OCI-LY7 (cell line): ENCODE measurements around the gene AHCTF1. TPM values are rescaled to one million over a fixed set of nuclear protein-coding genes. Genes with fewer than 3 reads are reported as not detected.
"Not testable (repeated sequence)": the region's sequence is repeated elsewhere in the genome, so short reads cannot be mapped to it uniquely, and the experiment has no call there.

Experiments used
- BruUV-seq: library from RNA; stranded (reverse); fragments of 400-500 nt; replicated peaks from 2 replicates; lab custom pipeline; 2021; lab: Mats Ljungman, UMichigan
- CTCF ChIA-PET: fragments of 300-600 bp; sonication (Branson Sonifier 250); formaldehyde crosslinking; loops from one replicate; lab custom pipeline; 2022; ENCODE audit warnings: antibody characterized with exemption; ENCODE audit not compliant: unreplicated experiment; lab: Charles Lee
- POLR2A ChIA-PET: fragments of 300-600 bp; sonication (Branson Sonifier 250); formaldehyde crosslinking; loops from one replicate; lab custom pipeline; 2022; ENCODE audit warnings: antibody characterized with exemption; lab: Charles Lee
- DNase-seq: peaks from one replicate; pipeline ENCODE4 v3.0.0-alpha.2; 2015; ENCODE audit warnings: low spot score
- H2AFZ ChIP-seq: fragments of 200-600 bp; sonication (generic), shearing (Covaris generic); 2 replicates; pipeline ENCODE4 v1.6.1; 2014; ENCODE audit warnings: mild to moderate bottlenecking, antibody characterized with exemption, low read length, moderate library complexity
- H3K27ac ChIP-seq: fragments of 200-600 bp; sonication (generic); 2 replicates; pipeline ENCODE4 v1.5.1; 2014; ENCODE audit warnings: mixed run types, low read depth, mild to moderate bottlenecking, moderate library complexity, low read length, inconsistent platforms; ENCODE audit not compliant: poor library complexity, severe bottlenecking
- H3K36me3 ChIP-seq: fragments of 200-600 bp; sonication (generic); 2 replicates; pipeline ENCODE4 v1.6.1; 2014; ENCODE audit warnings: mild to moderate bottlenecking, antibody characterized with exemption, low read length, moderate library complexity, mixed read lengths; ENCODE audit not compliant: insufficient read depth
- H3K4me1 ChIP-seq: fragments of 200-600 bp; sonication (generic); 2 replicates; pipeline ENCODE4 v1.5.1; 2014; ENCODE audit warnings: mild to moderate bottlenecking, low read length; ENCODE audit not compliant: insufficient read depth, poor library complexity, severe bottlenecking
- H3K4me2 ChIP-seq: fragments of 200-600 bp; sonication (generic); 2 replicates; pipeline ENCODE4 v1.6.1; 2014; ENCODE audit warnings: mild to moderate bottlenecking, low read length
- H3K4me3 ChIP-seq: fragments of 200-600 bp; sonication (generic); 2 replicates; pipeline ENCODE4 v1.5.1; 2014; ENCODE audit warnings: mild to moderate bottlenecking, low read depth, low read length; ENCODE audit not compliant: poor library complexity, severe bottlenecking
- H3K79me2 ChIP-seq: fragments of 200-600 bp; sonication (generic); 2 replicates; pipeline ENCODE4 v1.6.1; 2016; ENCODE audit warnings: low read depth, mild to moderate bottlenecking, low read length, moderate library complexity, mixed read lengths; ENCODE audit not compliant: insufficient read depth
- H3K9me2 ChIP-seq: fragments of 200-600 bp; sonication (generic); 2 replicates; pipeline ENCODE4 v1.6.1; 2016; ENCODE audit warnings: mild to moderate bottlenecking, low read length, mixed read lengths; ENCODE audit not compliant: insufficient read depth
- H3K9me3 ChIP-seq: fragments of 200-600 bp; sonication (generic); 2 replicates; pipeline ENCODE4 v1.6.1; 2014; ENCODE audit warnings: mild to moderate bottlenecking, mixed run types, low read length, mixed read lengths
- H4K20me1 ChIP-seq: fragments of 200-600 bp; sonication (generic); 2 replicates; pipeline ENCODE4 v1.6.1; 2014; ENCODE audit warnings: mild to moderate bottlenecking, antibody characterized with exemption, low read length, moderate library complexity, mixed read lengths; ENCODE audit not compliant: insufficient read depth
- EZH2phosphoT487 ChIP-seq: fragments of 200-600 bp; sonication (generic); IDR thresholded peaks from 2 replicates; pipeline ENCODE4 v1.6.1; 2018; ENCODE audit warnings: low read depth, borderline replicate concordance, mild to moderate bottlenecking, mixed run types, antibody characterized with exemption, low read length, moderate library complexity, mixed read lengths
- intact Hi-C: fragments of 100-400 bp; cut with micrococcal nuclease; formaldehyde crosslinking; loops from one replicate; pipeline ENCODE4 v1.10.0; 2022; ENCODE audit not compliant: unreplicated experiment
- total RNA-seq, 2 experiments: library from RNA; depleted of rRNA in 1 of 2; stranded (reverse); fragments of >200 nt in 1 of 2; shearing (Covaris generic) in 1 of 2; gene quantifications; 2 replicates each; pipeline ENCODE4 v1.2.3, GENCODE V29; 2014 to 2022
- TF ChIP-seq, protein P1 (sequence below): fragments of 200-600 bp; sonication (generic); conservative IDR thresholded peaks from 2 replicates; pipeline ENCODE4 v1.5.1; 2014; ENCODE audit warnings: mild to moderate bottlenecking, antibody characterized with exemption, low read length, moderate library complexity, mixed read lengths

AHCTF1 gene
- total RNA-seq, 2 experiments from 2014 or later = 38.5 to 57.7 TPM

DNA sequence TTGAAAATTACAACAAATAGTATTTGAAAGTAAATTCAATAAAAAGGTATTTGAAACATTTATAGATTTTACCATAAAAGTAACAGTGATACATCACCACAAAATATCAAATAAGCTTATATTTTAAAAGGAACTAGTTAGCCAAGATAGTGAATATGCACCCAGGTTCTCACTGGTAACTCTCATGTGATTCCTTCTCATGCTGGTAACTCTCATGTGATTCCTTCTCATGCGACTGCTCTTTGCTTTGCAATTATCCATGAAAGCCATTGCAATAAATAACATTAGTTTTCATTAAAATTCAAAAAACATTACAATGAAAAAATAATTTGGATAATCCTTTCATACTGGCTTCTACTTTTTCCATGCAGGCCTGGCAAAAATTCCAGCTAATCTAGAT, 75.4 kb downstream of the AHCTF1 start:
- BruUV-seq = no TSS peak
- Histone ChIP-seq H3K4me2 (no peak overlapping the region), H3K36me3 (peaks cover 98% of the 10 kb centered on the region), H4K20me1 (no peaks in the 10 kb centered on the region), H3K79me2 (no peaks in the 10 kb centered on the region), H3K4me1 (no peaks in the 10 kb centered on the region), H3K4me3 (no peak overlapping the region), H2AFZ (no peak overlapping the region), H3K27ac (no peak overlapping the region), H3K9me2 (no peaks in the 10 kb centered on the region), H3K9me3 (no peaks in the 10 kb centered on the region)
- intact Hi-C loops = loop anchor here (5.0 kb wide), 1 partner anchor 41 kb away; no protein-coding TSS in a partner anchor
- TF ChIP-seq, protein P1, sequence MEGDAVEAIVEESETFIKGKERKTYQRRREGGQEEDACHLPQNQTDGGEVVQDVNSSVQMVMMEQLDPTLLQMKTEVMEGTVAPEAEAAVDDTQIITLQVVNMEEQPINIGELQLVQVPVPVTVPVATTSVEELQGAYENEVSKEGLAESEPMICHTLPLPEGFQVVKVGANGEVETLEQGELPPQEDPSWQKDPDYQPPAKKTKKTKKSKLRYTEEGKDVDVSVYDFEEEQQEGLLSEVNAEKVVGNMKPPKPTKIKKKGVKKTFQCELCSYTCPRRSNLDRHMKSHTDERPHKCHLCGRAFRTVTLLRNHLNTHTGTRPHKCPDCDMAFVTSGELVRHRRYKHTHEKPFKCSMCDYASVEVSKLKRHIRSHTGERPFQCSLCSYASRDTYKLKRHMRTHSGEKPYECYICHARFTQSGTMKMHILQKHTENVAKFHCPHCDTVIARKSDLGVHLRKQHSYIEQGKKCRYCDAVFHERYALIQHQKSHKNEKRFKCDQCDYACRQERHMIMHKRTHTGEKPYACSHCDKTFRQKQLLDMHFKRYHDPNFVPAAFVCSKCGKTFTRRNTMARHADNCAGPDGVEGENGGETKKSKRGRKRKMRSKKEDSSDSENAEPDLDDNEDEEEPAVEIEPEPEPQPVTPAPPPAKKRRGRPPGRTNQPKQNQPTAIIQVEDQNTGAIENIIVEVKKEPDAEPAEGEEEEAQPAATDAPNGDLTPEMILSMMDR = no peak
- no peak for TF ChIP-seq EZH2phosphoT487
- DNase-seq = no peak
- CTCF ChIA-PET = no interaction called here
- POLR2A ChIA-PET = interaction anchor here (0.6 to 1.2 kb wide), 5 partner anchors 9 to 405 kb away, joined by 3 read pairs; no protein-coding TSS in a partner anchor

GRCh38 chr1:246850640-246851039, 81.1 kb downstream of the AHCTF1 start:
- H3K4me3 ChIP-seq, H3K27ac ChIP-seq, H2AFZ ChIP-seq, intact Hi-C loops, H3K79me2 ChIP-seq, H3K4me2 ChIP-seq, H3K9me3 ChIP-seq, H4K20me1 ChIP-seq, BruUV-seq, H3K9me2 ChIP-seq, DNase-seq, H3K4me1 ChIP-seq, CTCF ChIA-PET: not testable (repeated sequence)
- POLR2A ChIA-PET = interaction anchor here (1.4 kb wide), 1 partner anchor 13 kb away, joined by 3 read pairs; no protein-coding TSS in a partner anchor
- H3K36me3 ChIP-seq = peaks cover 95% of the 10 kb centered on the region

- H3K9me2 ChIP-seq = no peaks in the 10 kb centered on the region
- TF ChIP-seq, protein P1 = no peak
- TF ChIP-seq EZH2phosphoT487 = no peak
- intact Hi-C loops = no loop called here
- CTCF ChIA-PET = no interaction called here
- H3K4me3 ChIP-seq = no peak overlapping the region
- H3K27ac ChIP-seq = no peak overlapping the region
- no peak for DNase-seq
- peaks cover 12% of the 10 kb centered on the region; the same call in 1 of the 2 replicates for H3K79me2 ChIP-seq
- peaks cover 89% of the 10 kb centered on the region for H3K36me3 ChIP-seq
- H3K4me2 ChIP-seq = no peak overlapping the region
- no peak overlapping the region for H2AFZ ChIP-seq
- POLR2A ChIA-PET = interaction anchor here (0.5 to 0.7 kb wide), 3 partner anchors 11 to 66 kb away, joined by 3 to 4 read pairs (median 3); no protein-coding TSS in a partner anchor
- H4K20me1 ChIP-seq = no peaks in the 10 kb centered on the region
- no TSS peak for BruUV-seq
- H3K4me1 ChIP-seq = no peaks in the 10 kb centered on the region
- no peaks in the 10 kb centered on the region for H3K9me3 ChIP-seq
These were observed 87.9 kb downstream of the AHCTF1 start for GRCh38 chr1:246843876-246844275.

GRCh38 chr1:246840761-246841160, 91.0 kb downstream of the AHCTF1 start:
- H4K20me1 ChIP-seq, H3K4me3 ChIP-seq, H3K27ac ChIP-seq, H3K9me3 ChIP-seq, intact Hi-C loops, BruUV-seq, H3K9me2 ChIP-seq, CTCF ChIA-PET, H3K4me1 ChIP-seq, H2AFZ ChIP-seq, DNase-seq, H3K4me2 ChIP-seq: not testable (repeated sequence)
- peaks cover 58% of the 10 kb centered on the region for H3K36me3 ChIP-seq
- POLR2A ChIA-PET = interaction anchor here (0.7 kb wide), 1 partner anchor 10 kb away, joined by 3 read pairs; no protein-coding TSS in a partner anchor
- H3K79me2 ChIP-seq = peaks cover 10% of the 10 kb centered on the region; the same call in 1 of the 2 replicates
